GM19324 (cell line): ENCODE data around the gene POU3F1.
"Not testable (repeated sequence)": the region's sequence is repeated elsewhere in the genome, so short reads cannot be mapped to it uniquely, and the experiment has no call there.

Experiments
- ATAC-seq: cut with Tn5 transposase; IDR thresholded peaks from one replicate; pipeline ENCODE4 v1.9.1; 2021; ENCODE audit warnings: mild to moderate bottlenecking, moderate library complexity; ENCODE audit not compliant: unreplicated experiment, low FRiP score

POU3F1 gene

GRCh38 chr1:38050397-38051078, 3.9 kb upstream of the POU3F1 start:
- ATAC-seq, result no peak

- no peak for ATAC-seq
Measured at GRCh38 chr1:38047603-38048141, 1.1 kb upstream of the POU3F1 start.

- peak; percentile 70 for ATAC-seq
Measured at GRCh38 chr1:38046884-38047602, 450 bp upstream of the POU3F1 start.

GRCh38 chr1:38045401-38046332, 926 bp downstream of the POU3F1 start:
- peak; percentile 15 for ATAC-seq

GRCh38 chr1:38044221-38045215, 2.1 kb downstream of the POU3F1 start:
- ATAC-seq, result no peak

- ATAC-seq, result no peak
Measured at GRCh38 chr1:38043036-38043747, 3.4 kb downstream of the POU3F1 start.

GRCh38 chr1:38041936-38042834, 4.4 kb downstream of the POU3F1 start:
- no peak for ATAC-seq

GRCh38 chr1:38039331-38040088, 7.1 kb downstream of the POU3F1 start:
- no peak for ATAC-seq

- ATAC-seq, result no peak
Measured at GRCh38 chr1:38038861-38039260, 7.7 kb downstream of the POU3F1 start.

GRCh38 chr1:38037221-38037939, 9.2 kb downstream of the POU3F1 start:
- ATAC-seq, result no peak

GRCh38 chr1:38034871-38035270, 11.7 kb downstream of the POU3F1 start:
- ATAC-seq, result no peak

- ATAC-seq, result not testable (repeated sequence)
Measured at GRCh38 chr1:38032992-38033391, 13.6 kb downstream of the POU3F1 start.

- no peak for ATAC-seq
Measured at GRCh38 chr1:38031513-38031866, 15.1 kb downstream of the POU3F1 start.

- no peak for ATAC-seq
Measured at GRCh38 chr1:38030596-38031512, 15.7 kb downstream of the POU3F1 start.

- no peak for ATAC-seq
Measured at GRCh38 chr1:38029685-38030511, 16.7 kb downstream of the POU3F1 start.
